SK-N-MC (cell line): ENCODE measurements around the gene FAM161A.
"Not testable (repeated sequence)": the region's sequence is repeated elsewhere in the genome, so short reads cannot be mapped to it uniquely, and the experiment has no call there.

Source experiments
- EZH2 ChIP-seq: fragments of 200-600 bp; sonication (generic); IDR thresholded peaks from one replicate; pipeline ENCODE4 v1.6.1; 2017; ENCODE audit warnings: antibody characterized with exemption
- POLR2AphosphoS5 ChIP-seq: IDR thresholded peaks from 2 replicates; pipeline ENCODE4 v1.6.1; 2012; ENCODE audit warnings: mild to moderate bottlenecking, low read depth, low read length, borderline replicate concordance

DNA sequence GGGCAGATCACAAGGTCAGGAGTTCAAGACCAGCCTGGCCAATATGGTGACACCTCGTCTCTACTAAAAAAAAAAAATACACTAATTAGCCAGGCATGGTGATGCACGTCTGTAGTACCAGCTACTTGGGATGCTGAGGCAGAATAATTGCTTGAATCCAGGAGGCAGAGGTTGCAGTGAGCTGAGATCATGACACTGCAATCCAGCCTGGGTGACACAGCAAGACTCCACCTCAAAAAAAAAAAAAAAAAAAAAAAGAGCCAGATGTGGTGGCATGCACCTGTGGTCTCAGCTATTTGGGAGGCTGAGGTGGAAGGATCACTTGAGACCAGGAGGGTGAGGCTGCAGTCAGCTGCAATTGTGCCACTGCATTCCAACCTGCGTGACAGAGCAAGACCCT lies 40.5 kb downstream of the FAM161A start:
- not testable (repeated sequence) for TF ChIP-seq EZH2, POLR2AphosphoS5
